Right atrium auricular region (tissue), 2 donors: ENCODE results near the gene LRGUK. TPM values are rescaled to one million over a fixed set of nuclear protein-coding genes. Genes with fewer than 3 reads are reported as not detected.
"Not testable (repeated sequence)": the region's sequence is repeated elsewhere in the genome, so short reads cannot be mapped to it uniquely, and the experiment has no call there.

Source experiments
- DNase-seq: peaks from one replicate; pipeline ENCODE4 v3.0.0-alpha.2; 2019; ENCODE audit warnings: low spot score
- H3K27ac ChIP-seq, 2 donors: fragments of 200-600 bp; sonication (generic); 1 replicate in 1 of 2; 2 replicates in 1 of 2; pipeline ENCODE4 v1.5.1; 2016 to 2019
- H3K27me3 ChIP-seq, 2 donors: fragments of 200-600 bp; sonication (generic); one replicate each; pipeline versions ENCODE4 v1.5.1 to v1.6.0; 2017 to 2019
- H3K36me3 ChIP-seq: fragments of 200-600 bp; sonication (generic); one replicate; pipeline ENCODE4 v1.5.1; 2016
- H3K4me1 ChIP-seq, 2 donors: fragments of 200-600 bp; sonication (generic); one replicate each; pipeline versions ENCODE4 v1.5.1 to v1.6.0; 2017 to 2019
- H3K4me3 ChIP-seq, 2 donors: fragments of 200-600 bp; sonication (generic); 1 replicate in 1 of 2; 2 replicates in 1 of 2; pipeline ENCODE4 v1.5.1; 2017 to 2019; ENCODE audit warnings: mild to moderate bottlenecking in 1 of 2, moderate library complexity in 1 of 2
- H3K9me3 ChIP-seq, 2 donors: fragments of 200-600 bp; sonication (generic); one replicate each; pipeline ENCODE4 v1.5.1; 2019
- total RNA-seq, 2 donors: library from RNA; depleted of rRNA; stranded (reverse); fragments of >200 nt; gene quantifications; one replicate each; pipeline ENCODE4 v1.1.0, GENCODE V29; 2016
- TF ChIP-seq, protein P1 (sequence below), 2 donors: fragments of 200-600 bp; sonication (generic); IDR thresholded peaks; one replicate each; pipeline ENCODE4 v1.5.1; 2019; ENCODE audit warnings: antibody characterized with exemption in 2 of 2

Gene LRGUK
- total RNA-seq, 2 donors from 2014 or later = 0.11 TPM; not detected in 1

DNA sequence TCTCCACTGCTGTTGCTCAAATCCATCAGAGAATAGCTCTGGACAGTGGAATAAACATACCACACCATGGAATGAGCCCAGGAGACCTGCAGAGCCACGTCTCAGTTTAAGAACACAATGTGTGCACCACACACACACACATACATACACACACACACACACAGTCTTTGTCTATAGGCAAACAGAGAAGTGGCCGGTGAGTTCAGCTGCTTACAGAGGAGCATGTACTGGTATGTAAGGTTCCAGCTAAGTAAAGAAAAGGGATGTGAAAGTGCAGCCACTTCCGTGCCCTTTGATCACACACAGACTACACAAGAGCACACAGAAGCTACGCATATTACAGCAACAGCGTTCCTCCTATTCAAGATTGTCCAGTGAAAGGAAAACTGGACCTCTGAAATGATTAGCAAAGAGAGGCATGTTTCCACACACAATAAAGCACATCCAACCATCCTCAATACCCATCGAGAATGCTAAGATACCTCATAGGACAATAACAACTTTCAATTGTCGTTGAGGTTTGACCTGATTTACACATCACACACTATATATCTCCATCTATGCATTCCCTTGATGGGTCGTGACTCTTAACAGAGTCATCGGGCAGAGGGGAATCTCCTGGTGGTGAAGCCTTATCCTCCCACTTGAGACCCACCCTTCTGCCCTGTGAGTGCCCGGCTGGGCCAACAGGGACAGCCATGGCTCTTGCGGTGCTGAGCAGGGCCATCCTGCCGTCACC, 166.0 kb downstream of the LRGUK start:
- H3K27ac ChIP-seq = no peak overlapping the region
- no peaks in the 10 kb centered on the region for H3K27me3 ChIP-seq
- H3K4me3 ChIP-seq = no peak overlapping the region
- no peak for DNase-seq
- H3K9me3 ChIP-seq = no peaks in the 10 kb centered on the region
- H3K4me1 ChIP-seq = no peaks in the 10 kb centered on the region
- TF ChIP-seq, protein P1, sequence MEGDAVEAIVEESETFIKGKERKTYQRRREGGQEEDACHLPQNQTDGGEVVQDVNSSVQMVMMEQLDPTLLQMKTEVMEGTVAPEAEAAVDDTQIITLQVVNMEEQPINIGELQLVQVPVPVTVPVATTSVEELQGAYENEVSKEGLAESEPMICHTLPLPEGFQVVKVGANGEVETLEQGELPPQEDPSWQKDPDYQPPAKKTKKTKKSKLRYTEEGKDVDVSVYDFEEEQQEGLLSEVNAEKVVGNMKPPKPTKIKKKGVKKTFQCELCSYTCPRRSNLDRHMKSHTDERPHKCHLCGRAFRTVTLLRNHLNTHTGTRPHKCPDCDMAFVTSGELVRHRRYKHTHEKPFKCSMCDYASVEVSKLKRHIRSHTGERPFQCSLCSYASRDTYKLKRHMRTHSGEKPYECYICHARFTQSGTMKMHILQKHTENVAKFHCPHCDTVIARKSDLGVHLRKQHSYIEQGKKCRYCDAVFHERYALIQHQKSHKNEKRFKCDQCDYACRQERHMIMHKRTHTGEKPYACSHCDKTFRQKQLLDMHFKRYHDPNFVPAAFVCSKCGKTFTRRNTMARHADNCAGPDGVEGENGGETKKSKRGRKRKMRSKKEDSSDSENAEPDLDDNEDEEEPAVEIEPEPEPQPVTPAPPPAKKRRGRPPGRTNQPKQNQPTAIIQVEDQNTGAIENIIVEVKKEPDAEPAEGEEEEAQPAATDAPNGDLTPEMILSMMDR (IDR thresholded peaks at IDR 0.05) = no peak
- peaks cover 27% of the 10 kb centered on the region for H3K36me3 ChIP-seq

DNA sequence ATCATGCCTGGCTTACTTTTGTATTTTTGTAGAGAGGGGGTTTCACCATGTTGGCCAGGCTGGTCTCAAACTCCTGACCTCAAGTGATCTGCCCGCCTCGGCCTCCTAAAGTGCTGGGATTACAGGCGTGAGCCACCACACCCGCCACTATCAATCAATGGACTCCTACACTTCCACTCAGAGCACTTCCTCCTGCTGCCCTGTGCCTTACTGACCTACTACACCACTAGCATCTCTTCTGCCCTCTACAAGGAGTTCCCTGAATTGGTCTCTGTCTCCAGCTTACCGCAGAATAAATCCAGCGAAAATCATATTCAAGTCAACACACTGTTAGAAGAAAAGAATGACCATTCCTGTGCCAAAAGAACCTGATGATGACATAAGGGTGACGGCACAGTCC, 168.8 kb downstream of the LRGUK start:
- H3K36me3 ChIP-seq = peaks cover 47% of the 10 kb centered on the region
- not testable (repeated sequence) for H3K4me3 ChIP-seq, H3K4me1 ChIP-seq, H3K27ac ChIP-seq, H3K27me3 ChIP-seq, H3K9me3 ChIP-seq, DNase-seq

DNA sequence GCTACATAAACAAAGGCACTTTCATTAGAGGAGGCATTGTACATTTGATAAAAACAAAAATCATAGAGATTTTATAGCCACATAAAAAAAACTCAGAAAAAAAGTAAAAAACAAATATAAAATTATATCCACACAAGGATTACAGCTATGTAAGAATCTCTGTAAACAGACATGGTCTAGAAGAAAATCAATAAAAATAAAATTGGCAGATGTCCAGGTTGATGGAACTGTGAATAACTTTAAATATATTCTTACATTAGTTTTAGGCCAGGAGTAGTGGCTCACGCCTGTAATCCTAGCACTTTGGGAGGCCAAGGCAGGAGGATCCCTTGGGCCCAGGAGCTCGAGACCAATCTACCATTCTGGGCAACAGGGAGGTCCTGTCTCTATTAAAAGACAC, 170.3 kb downstream of the LRGUK start:
- TF ChIP-seq, protein P1 (IDR thresholded peaks at IDR 0.05) = no peak
- H3K4me1 ChIP-seq = no peaks in the 10 kb centered on the region
- H3K27ac ChIP-seq = no peak overlapping the region
- no peak overlapping the region for H3K4me3 ChIP-seq
- no peaks in the 10 kb centered on the region for H3K27me3 ChIP-seq
- no peaks in the 10 kb centered on the region for H3K9me3 ChIP-seq
- DNase-seq = no peak
- H3K36me3 ChIP-seq = peaks cover 40% of the 10 kb centered on the region

DNA sequence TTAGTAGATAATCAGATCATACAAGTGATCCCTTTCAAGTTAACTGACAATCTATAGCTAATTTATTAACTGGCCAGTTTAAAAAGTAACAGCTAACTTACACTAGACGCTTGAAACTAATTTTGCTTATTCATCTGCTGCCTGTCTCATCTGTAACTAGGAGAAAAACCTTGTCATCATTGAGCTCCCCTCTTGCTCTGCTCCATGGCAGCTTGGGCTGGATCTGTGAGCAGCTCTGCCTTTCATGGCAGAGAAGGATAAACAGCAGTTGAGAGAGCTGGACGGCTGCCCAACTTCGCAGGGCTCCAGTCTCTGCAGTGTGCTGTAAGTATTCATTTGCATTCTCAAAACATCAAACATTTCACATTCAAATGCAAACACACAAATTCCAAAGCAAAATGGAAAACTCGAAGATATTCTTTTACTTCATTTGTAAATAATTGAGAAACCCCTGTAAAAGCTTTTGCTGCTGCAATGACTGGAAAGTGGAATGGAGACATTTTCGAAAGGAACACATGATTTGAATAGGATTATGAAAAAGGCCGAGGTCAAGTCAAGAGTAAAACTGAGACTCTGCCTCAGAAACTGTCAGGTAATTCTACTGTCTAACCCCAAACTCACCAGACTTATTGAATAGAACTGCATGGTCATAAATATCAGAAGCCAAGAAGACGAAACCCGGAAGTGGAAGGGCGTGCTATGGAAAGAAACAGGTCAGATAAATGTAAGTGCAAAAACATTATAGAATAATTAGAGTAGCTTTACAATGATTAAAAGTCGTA, 172.0 kb downstream of the LRGUK start:
- no peak overlapping the region for H3K4me3 ChIP-seq
- no peaks in the 10 kb centered on the region for H3K27me3 ChIP-seq
- DNase-seq = no peak
- H3K27ac ChIP-seq = no peak overlapping the region
- TF ChIP-seq, protein P1 (IDR thresholded peaks at IDR 0.05) = no peak
- no peaks in the 10 kb centered on the region for H3K9me3 ChIP-seq
- H3K36me3 ChIP-seq = peaks cover 45% of the 10 kb centered on the region
- no peaks in the 10 kb centered on the region for H3K4me1 ChIP-seq

GRCh38 chr7:134300988-134301387, 173.8 kb downstream of the LRGUK start:
- TF ChIP-seq, protein P1 (IDR thresholded peaks at IDR 0.05) = no peak
- Histone ChIP-seq H3K27me3 (no peaks in the 10 kb centered on the region), H3K4me1 (no peaks in the 10 kb centered on the region), H3K27ac (no peak overlapping the region), H3K9me3 (no peaks in the 10 kb centered on the region), H3K36me3 (peaks cover 31% of the 10 kb centered on the region), H3K4me3 (no peak overlapping the region)
- no peak for DNase-seq

- H3K27me3 ChIP-seq = no peaks in the 10 kb centered on the region
- no peak for DNase-seq
- H3K4me1 ChIP-seq = no peaks in the 10 kb centered on the region
- H3K27ac ChIP-seq = no peak overlapping the region
- TF ChIP-seq, protein P1 (IDR thresholded peaks at IDR 0.05) = no peak
- H3K4me3 ChIP-seq = no peak overlapping the region
- no peaks in the 10 kb centered on the region for H3K9me3 ChIP-seq
- H3K36me3 ChIP-seq = peaks cover 29% of the 10 kb centered on the region
Observed at GRCh38 chr7:134301592-134301991, 174.5 kb downstream of the LRGUK start.
